GM08714 (cell line): ENCODE results near the gene CCDC51.

Experiments used
- H3K4me3 ChIP-seq: fragments of 200-500 bp; sonication (Bioruptor generic); 2 replicates; pipeline ENCODE4 v1.5.1; 2014; ENCODE audit warnings: mild to moderate bottlenecking, low read length, inconsistent platforms
- ZNF274 ChIP-seq: IDR thresholded peaks from 2 replicates; pipeline ENCODE4 v1.6.1; 2012; ENCODE audit warnings: mild to moderate bottlenecking, low read depth, low read length

The CCDC51 gene

GRCh38 chr3:48432411-48433371 lies 7.2 kb downstream of the CCDC51 start:
- TF ChIP-seq ZNF274: no peak
- H3K4me3 ChIP-seq: no peak overlapping the region

DNA sequence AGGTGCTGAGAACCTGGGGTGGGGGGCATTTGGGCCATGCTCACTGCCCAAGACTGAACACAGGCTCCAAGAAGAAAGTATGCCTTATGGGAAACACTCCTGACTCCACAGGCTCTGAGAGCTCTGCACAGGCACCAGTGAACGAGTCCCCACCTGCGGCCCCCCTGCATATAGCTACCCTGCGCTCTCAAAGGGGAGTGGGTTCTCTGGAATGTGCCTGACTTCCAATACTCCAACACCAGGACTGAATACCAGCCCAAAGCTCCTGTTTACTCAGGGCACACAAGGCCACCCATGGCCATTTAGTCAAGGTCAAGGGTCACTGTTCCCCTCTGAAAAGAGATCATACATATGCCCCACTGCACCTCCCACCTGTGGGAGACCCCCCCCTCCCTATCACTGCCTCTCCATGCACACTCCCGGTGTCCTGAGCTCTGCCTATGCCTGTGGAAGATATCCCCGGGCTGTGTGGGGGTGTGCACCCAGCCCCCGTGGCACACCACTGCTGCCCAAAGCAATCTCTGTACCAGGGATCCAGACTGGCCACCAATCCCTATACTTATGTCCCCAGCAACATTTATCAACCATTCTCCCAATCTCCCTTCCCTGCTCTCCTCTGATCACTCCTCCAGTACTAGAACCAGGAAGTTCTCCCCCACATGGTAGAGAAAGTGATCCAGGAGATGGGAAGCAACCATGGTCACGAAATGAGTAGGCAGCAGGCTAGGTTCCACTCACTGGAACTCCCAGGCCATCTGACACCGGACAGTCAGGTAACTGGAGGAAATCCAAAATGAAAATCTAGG lies 8.5 kb downstream of the CCDC51 start:
- no peak for TF ChIP-seq ZNF274

DNA sequence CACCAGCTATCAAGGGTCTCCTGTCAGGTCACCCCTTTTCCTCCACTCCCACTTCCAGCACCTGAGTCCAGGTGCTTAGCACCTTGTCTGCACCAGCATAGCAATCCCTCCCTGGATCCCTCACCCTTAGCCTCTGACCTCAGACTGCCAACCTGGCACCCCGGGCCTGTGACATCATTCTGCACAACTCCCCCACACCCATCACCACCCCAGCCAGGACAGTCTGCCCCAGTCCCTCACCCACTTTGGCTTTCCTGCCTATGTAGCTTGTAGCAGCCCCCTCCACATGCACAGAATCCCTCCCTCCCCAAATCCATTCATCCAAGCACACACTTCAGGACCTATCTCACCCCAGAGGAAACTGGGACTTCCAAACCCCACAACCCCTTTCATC lies 9.2 kb downstream of the CCDC51 start:
- TF ChIP-seq ZNF274: no peak

More for the DNA sequence above, 8.5 kb downstream of the CCDC51 start:
- no peak overlapping the region for H3K4me3 ChIP-seq

GRCh38 chr3:48429960-48430707 lies 9.8 kb downstream of the CCDC51 start, which contains the start of gene PLXNB1:
TSS of gene PLXNB1 (minus strand) at chr3:48430086. CDS start at chr3:48424611, 5,475 bp downstream.
- no peak for TF ChIP-seq ZNF274
- peak within 1 kb of the TSS; percentile 66 for H3K4me3 ChIP-seq

More for the DNA sequence above, 9.2 kb downstream of the CCDC51 start:
- no peak overlapping the region for H3K4me3 ChIP-seq

GRCh38 chr3:48429317-48429959 lies 10.5 kb downstream of the CCDC51 start:
- H3K4me3 ChIP-seq: peak overlapping the region; percentile 66
- no peak for TF ChIP-seq ZNF274

- no peak for TF ChIP-seq ZNF274
- peak overlapping the region; percentile 66 for H3K4me3 ChIP-seq
Observed at GRCh38 chr3:48428572-48429316, 11.2 kb downstream of the CCDC51 start.

- H3K4me3 ChIP-seq: peak overlapping the region; percentile 16; the same call in 1 of the 2 replicates
- no peak for TF ChIP-seq ZNF274
Observed at GRCh38 chr3:48428088-48428571, 11.8 kb downstream of the CCDC51 start.

- H3K4me3 ChIP-seq: no peak overlapping the region
- no peak for TF ChIP-seq ZNF274
Observed at GRCh38 chr3:48427630-48427962, 12.3 kb downstream of the CCDC51 start.

DNA sequence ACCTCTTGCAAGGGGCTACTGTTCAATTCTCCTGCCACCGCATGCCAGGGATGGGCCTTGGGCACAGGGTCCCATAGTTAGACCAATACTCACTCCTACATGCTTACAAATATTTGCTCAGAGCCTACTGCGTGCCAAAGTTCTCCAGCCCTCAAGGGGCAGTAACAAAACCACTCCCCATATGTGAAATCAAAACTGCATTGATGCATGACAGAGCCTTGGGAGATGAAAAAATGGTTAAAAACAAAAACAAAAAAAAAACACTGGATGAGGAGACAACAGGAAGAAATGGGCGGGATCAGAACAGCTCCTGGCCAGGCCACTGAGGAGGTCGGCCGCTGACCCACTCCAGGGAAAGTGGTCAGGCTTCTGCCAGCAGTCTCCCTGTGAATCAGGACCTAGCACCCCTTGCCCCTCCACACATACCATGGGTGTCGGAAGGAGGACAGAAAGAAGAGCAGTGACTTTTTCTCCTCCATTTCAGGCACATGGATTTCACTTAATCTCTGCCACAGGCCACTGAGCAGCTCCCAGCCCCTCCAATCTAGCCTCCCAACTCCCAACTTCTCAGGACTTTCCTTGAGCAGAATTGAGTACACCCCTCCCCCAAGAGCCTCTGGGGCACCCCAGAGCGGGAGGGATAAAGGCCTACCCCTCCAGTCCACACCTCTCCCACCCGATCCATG lies 12.8 kb downstream of the CCDC51 start:
- no peak for TF ChIP-seq ZNF274
- no peak overlapping the region for H3K4me3 ChIP-seq

GRCh38 chr3:48426401-48426909 lies 13.5 kb downstream of the CCDC51 start:
- TF ChIP-seq ZNF274: no peak
- no peak overlapping the region for H3K4me3 ChIP-seq

DNA sequence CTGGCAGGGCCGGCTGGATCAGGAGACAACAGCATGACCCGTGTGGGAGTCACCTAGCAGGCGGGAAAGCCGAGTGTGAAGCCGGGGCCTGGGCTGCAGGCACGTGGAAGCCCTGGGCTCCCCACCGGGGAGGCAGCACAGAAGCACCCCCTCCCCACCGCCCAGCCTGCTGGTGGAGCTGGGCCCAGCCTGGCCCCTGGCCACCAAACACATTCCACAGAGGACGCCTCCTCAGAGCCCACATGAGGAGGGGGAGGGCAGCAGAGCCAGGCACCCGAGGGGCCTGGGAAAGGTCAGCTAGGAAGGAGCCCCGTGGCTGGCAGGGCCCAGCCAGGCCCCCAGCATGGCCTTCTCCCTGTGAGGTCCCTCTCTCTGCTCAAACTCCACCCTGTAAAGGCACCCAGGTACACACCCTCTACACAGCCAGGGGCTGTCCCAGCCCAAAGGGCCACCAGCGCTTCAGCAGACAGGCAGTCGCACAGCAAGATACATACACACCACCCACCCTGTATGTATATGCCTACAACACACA lies 14.6 kb downstream of the CCDC51 start:
- no peak for TF ChIP-seq ZNF274
- no peak overlapping the region for H3K4me3 ChIP-seq
